Osteocyte (in vitro differentiated cells): ENCODE results near the gene BST2. TPM values are rescaled to one million over a fixed set of nuclear protein-coding genes. Genes with fewer than 3 reads are reported as not detected.

ENCODE experiments used
- DNase-seq: peaks from one replicate; pipeline ENCODE4 v3.0.0; 2021; ENCODE audit warnings: mixed read lengths; ENCODE audit not compliant: unreplicated experiment; ENCODE audit errors: extremely low spot score
- H3K27ac Mint-ChIP-seq: one replicate; pipeline ENCODE4 v1.8.0; 2021; ENCODE audit warnings: mild to moderate bottlenecking, mixed read lengths; ENCODE audit not compliant: unreplicated experiment
- H3K27me3 Mint-ChIP-seq: one replicate; pipeline ENCODE4 v1.8.0; 2021; ENCODE audit warnings: mixed read lengths; ENCODE audit not compliant: unreplicated experiment
- H3K36me3 Mint-ChIP-seq: one replicate; pipeline ENCODE4 v1.8.0; 2021; ENCODE audit warnings: mixed read lengths; ENCODE audit not compliant: unreplicated experiment
- H3K4me1 Mint-ChIP-seq: one replicate; pipeline ENCODE4 v1.8.0; 2021; ENCODE audit warnings: mixed read lengths; ENCODE audit not compliant: unreplicated experiment
- H3K4me3 Mint-ChIP-seq: one replicate; pipeline ENCODE4 v1.8.0; 2021; ENCODE audit warnings: mild to moderate bottlenecking, moderate library complexity, mixed read lengths; ENCODE audit not compliant: unreplicated experiment
- H3K9me3 Mint-ChIP-seq: one replicate; pipeline ENCODE4 v1.8.0; 2021; ENCODE audit warnings: mixed read lengths; ENCODE audit not compliant: unreplicated experiment
- CTCF ChIP-seq: fragments of 200-600 bp; sonication (generic); IDR thresholded peaks from 2 replicates; pipeline ENCODE4 v1.5.0; 2021; ENCODE audit warnings: antibody characterized with exemption, mild to moderate bottlenecking, moderate library complexity
- total RNA-seq: library from RNA; stranded (reverse); gene quantifications from 2 replicates; pipeline ENCODE4 v1.2.1, GENCODE V29; 2021

BST2 gene
- total RNA-seq, 1 donor from 2014 or later, result 1.8 TPM

GRCh38 chr19:17436874-17437267 lies 31.4 kb upstream of the BST2 start:
- H3K4me3 Mint-ChIP-seq, result no peak overlapping the region
- H3K9me3 Mint-ChIP-seq, result no peaks in the 10 kb centered on the region
- H3K36me3 Mint-ChIP-seq, result no peaks in the 10 kb centered on the region
- H3K27me3 Mint-ChIP-seq, result no peaks in the 10 kb centered on the region
- DNase-seq, result no peak
- H3K27ac Mint-ChIP-seq, result no peak overlapping the region
- no peaks in the 10 kb centered on the region for H3K4me1 Mint-ChIP-seq
- no peak for TF ChIP-seq CTCF

- H3K9me3 Mint-ChIP-seq, result no peaks in the 10 kb centered on the region
- TF ChIP-seq CTCF, result no peak
- H3K27ac Mint-ChIP-seq, result no peak overlapping the region
- no peak for DNase-seq
- H3K4me3 Mint-ChIP-seq, result no peak overlapping the region
- H3K4me1 Mint-ChIP-seq, result no peaks in the 10 kb centered on the region
- no peaks in the 10 kb centered on the region for H3K27me3 Mint-ChIP-seq
- H3K36me3 Mint-ChIP-seq, result no peaks in the 10 kb centered on the region
Measured at GRCh38 chr19:17436094-17436873, 30.9 kb upstream of the BST2 start.

- Mint-ChIP-seq H3K4me3 (no peak overlapping the region), H3K36me3 (no peaks in the 10 kb centered on the region), H3K4me1 (no peaks in the 10 kb centered on the region), H3K27ac (no peak overlapping the region), H3K27me3 (no peaks in the 10 kb centered on the region), H3K9me3 (no peaks in the 10 kb centered on the region)
- no peak for TF ChIP-seq CTCF
- DNase-seq, result no peak
Measured at GRCh38 chr19:17435218-17435617, 29.8 kb upstream of the BST2 start.

GRCh38 chr19:17431417-17431816 lies 26.0 kb upstream of the BST2 start:
- Mint-ChIP-seq H3K27ac (no peak overlapping the region), H3K4me3 (no peak overlapping the region), H3K36me3 (no peaks in the 10 kb centered on the region), H3K4me1 (no peaks in the 10 kb centered on the region), H3K9me3 (no peaks in the 10 kb centered on the region), H3K27me3 (no peaks in the 10 kb centered on the region)
- no peak for DNase-seq
- TF ChIP-seq CTCF, result no peak

- Mint-ChIP-seq H3K4me1 (peaks cover 5% of the 10 kb centered on the region), H3K27ac (no peak overlapping the region), H3K27me3 (no peaks in the 10 kb centered on the region), H3K36me3 (no peaks in the 10 kb centered on the region), H3K9me3 (no peaks in the 10 kb centered on the region), H3K4me3 (no peak overlapping the region)
- no peak for DNase-seq
- no peak for TF ChIP-seq CTCF
Measured at GRCh38 chr19:17429641-17430113, 24.2 kb upstream of the BST2 start.
